DMS 273 treated with DMSO at 0.1 percent for 48 hours (cell line): ENCODE results near the gene LAMTOR4.
A peak's percentile ranks its signal among the peaks of the same experiment; 100 is the strongest.
"Not testable (repeated sequence)": the region's sequence is repeated elsewhere in the genome, so short reads cannot be mapped to it uniquely, and the experiment has no call there.

Experiments used
- DNase-seq: peaks from one replicate; lab custom pipeline; 2025; lab: John Stamatoyannopoulos, UW

LAMTOR4 gene

GRCh38 chr7:100171087-100171681, 22.5 kb downstream of the LAMTOR4 start:
- DNase-seq: no peak

GRCh38 chr7:100171840-100172239, 23.1 kb downstream of the LAMTOR4 start:
- DNase-seq: no peak

GRCh38 chr7:100173806-100174495, 25.2 kb downstream of the LAMTOR4 start:
- DNase-seq: no peak

- no peak for DNase-seq
Observed at GRCh38 chr7:100174582-100174981, 25.9 kb downstream of the LAMTOR4 start.

GRCh38 chr7:100175296-100175935, 26.7 kb downstream of the LAMTOR4 start:
- no peak for DNase-seq

- no peak for DNase-seq
Observed at GRCh38 chr7:100176096-100177044, 27.7 kb downstream of the LAMTOR4 start.

GRCh38 chr7:100177045-100178001, 28.6 kb downstream of the LAMTOR4 start, which contains the start of the genes GPC2 and STAG3:
GPC2 (minus strand) TSS chr7:100177381; CDS start chr7:100177199, 182 bp downstream.
STAG3 (plus strand) TSS chr7:100177918; CDS start chr7:100180557, 2,639 bp downstream.
- DNase-seq: peak; percentile 94

- DNase-seq: not testable (repeated sequence)
Observed at GRCh38 chr7:100180084-100180483, 31.4 kb downstream of the LAMTOR4 start.

- DNase-seq: not testable (repeated sequence)
Observed at GRCh38 chr7:100182616-100183015, 33.9 kb downstream of the LAMTOR4 start.

GRCh38 chr7:100183090-100183489, 34.4 kb downstream of the LAMTOR4 start:
- not testable (repeated sequence) for DNase-seq

GRCh38 chr7:100185726-100186125, 37.0 kb downstream of the LAMTOR4 start:
- DNase-seq: peak; percentile 73

GRCh38 chr7:100189061-100189460, 40.3 kb downstream of the LAMTOR4 start:
- no peak for DNase-seq

- no peak for DNase-seq
Observed at GRCh38 chr7:100190048-100190711, 41.5 kb downstream of the LAMTOR4 start.

GRCh38 chr7:100191775-100192174, 43.1 kb downstream of the LAMTOR4 start:
- DNase-seq: no peak

- not testable (repeated sequence) for DNase-seq
Observed at GRCh38 chr7:100192281-100192862, 43.7 kb downstream of the LAMTOR4 start.

GRCh38 chr7:100192969-100193368, 44.3 kb downstream of the LAMTOR4 start:
- no peak for DNase-seq

- DNase-seq: no peak
Observed at GRCh38 chr7:100195222-100195621, 46.5 kb downstream of the LAMTOR4 start.

GRCh38 chr7:100195901-100196322, 47.2 kb downstream of the LAMTOR4 start:
- not testable (repeated sequence) for DNase-seq

- no peak for DNase-seq
Observed at GRCh38 chr7:100198266-100198665, 49.5 kb downstream of the LAMTOR4 start.

- DNase-seq: no peak
Observed at GRCh38 chr7:100200693-100201092, 52.0 kb downstream of the LAMTOR4 start.
